G401 (cell line): ENCODE results near the gene EIF4B. TPM values are rescaled to one million over a fixed set of nuclear protein-coding genes. Genes with fewer than 3 reads are reported as not detected.

Source experiments
- DNase-seq: peaks from one replicate; pipeline ENCODE4 v3.0.0-alpha.2; 2015; ENCODE audit warnings: low spot score
- in situ Hi-C: cut with HindIII; loops from 2 replicates; pipeline ENCODE4 v1.10.0; 2016; ENCODE audit warnings: low sequenced_read_pairs, mixed read lengths
- total RNA-seq: library from RNA; depleted of rRNA; stranded (reverse); fragments of >200 nt; shearing (Covaris generic); gene quantifications from 2 replicates; pipeline ENCODE4 v1.2.3, GENCODE V29; 2014

Gene EIF4B
- total RNA-seq, 1 experiment from 2014 or later, result 1,229 TPM

- in situ Hi-C loops, result no loop called here
- DNase-seq, result no peak
These were observed 36.6 kb downstream of the EIF4B start for GRCh38 chr12:53042607-53043454.

GRCh38 chr12:53044052-53044581 is 37.9 kb downstream of the EIF4B start:
- in situ Hi-C loops, result no loop called here
- no peak for DNase-seq

DNA sequence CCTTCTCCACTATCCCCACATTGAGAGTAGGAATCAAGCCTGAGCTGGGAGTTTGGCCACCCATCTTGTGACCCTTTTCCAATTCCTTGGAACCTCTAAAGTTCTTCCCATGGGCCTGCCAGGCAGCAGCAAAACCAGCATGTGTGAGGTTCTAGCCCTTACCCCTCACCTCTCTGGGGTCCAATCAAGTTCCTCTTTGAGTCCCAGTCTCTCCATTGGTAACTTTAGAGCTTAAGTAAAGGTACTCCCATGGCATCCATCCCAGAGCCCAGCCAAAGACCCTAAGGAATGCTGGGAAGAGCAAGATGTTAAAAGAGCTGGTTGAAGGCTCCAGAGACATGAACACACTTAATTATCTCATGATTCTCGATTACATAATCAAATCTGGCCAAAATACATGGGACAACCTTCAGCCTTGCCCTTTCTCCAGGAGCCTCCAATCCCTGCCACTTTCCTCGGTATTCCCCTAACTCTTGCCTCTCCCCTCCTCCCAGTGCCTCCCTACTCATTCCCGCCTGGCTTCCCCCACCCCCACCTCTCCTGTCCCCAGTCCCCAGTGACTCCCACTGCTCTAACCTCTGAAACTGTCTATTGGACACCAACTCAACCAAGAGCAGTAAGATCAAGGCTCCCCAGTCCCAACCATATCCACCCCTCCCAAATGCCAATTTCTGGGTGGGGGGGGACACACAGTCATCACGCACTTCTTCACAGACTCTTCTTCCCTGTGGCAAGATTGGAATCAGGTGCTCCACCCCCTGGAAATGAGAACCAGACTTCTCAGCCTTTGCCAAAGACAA is 38.8 kb downstream of the EIF4B start:
- in situ Hi-C loops, result no loop called here
- DNase-seq, result no peak

- in situ Hi-C loops, result no loop called here
- DNase-seq, result no peak
These were observed 39.4 kb downstream of the EIF4B start for GRCh38 chr12:53045696-53046045.

DNA sequence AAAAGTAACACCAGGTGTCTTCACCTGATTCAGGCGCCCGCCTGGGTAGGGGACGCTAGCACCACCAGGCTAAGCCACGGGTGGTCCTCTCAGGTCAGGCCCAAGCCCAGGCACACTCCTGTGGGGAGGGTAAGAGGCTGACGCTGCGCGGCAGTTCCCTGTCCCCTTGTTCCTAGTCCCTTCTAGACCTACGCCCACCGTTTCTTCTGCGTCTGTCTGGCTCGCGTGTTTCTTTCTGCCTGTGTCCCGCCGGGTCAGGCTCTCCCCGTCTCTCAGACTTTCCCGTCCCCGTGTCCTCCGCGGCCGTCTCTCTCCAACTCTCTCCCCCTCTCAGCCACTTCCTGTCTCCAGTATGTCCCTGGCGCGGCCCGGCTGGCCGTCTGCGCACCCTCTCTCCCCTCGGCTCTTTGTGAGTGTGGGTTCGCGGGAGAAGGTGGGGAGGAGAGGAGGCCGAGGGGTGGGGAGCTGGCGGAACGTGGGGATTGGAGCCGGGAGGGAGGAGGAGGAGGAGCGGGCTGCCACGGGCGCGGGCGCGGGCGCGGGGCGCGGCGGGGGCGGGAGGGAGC is 40.5 kb downstream of the EIF4B start:
- DNase-seq, result peak; percentile 77
- in situ Hi-C loops, result no loop called here

- in situ Hi-C loops, result no loop called here
- DNase-seq, result peak; percentile 51
These were observed 41.2 kb downstream of the EIF4B start for GRCh38 chr12:53047221-53048032.

DNA sequence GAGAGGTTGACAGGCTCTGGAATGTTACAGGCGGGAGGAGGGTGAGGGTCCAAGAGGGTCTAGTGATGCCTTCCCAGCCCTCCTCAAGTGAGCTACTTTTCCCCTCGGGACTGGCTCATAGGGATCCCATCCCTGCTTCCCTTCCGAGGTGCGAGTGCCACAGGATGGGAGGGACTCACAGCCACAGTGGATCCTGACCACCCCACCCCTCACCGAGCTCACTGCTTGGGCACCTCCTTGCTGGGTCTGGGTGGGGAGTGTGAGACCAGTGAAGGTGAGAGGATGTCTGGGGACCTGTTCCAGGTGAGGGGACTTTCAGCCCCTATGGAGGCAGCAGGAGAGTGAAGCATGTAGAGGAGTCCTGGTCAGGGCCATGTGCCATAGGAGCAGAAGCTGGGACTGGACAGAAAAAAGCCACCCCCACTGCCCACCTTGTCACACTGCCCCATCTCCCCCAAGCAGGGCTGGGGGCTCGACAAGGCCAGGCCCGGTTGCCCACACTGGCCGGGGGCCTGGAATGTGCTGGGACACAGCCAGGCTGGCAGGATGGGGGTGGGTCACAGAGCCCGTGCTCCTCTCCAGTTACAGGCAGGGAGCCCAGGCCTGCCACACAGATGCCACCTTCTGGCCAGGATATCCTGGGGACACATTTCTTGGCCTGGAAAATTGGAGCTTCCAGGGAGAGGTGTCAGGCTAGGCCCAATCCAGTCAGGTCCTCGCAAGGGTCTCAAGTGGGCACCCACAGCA is 42.0 kb downstream of the EIF4B start:
- in situ Hi-C loops, result no loop called here
- peak; percentile 92 for DNase-seq

GRCh38 chr12:53048780-53049401 is 42.6 kb downstream of the EIF4B start:
- no peak for DNase-seq
- in situ Hi-C loops, result no loop called here

DNA sequence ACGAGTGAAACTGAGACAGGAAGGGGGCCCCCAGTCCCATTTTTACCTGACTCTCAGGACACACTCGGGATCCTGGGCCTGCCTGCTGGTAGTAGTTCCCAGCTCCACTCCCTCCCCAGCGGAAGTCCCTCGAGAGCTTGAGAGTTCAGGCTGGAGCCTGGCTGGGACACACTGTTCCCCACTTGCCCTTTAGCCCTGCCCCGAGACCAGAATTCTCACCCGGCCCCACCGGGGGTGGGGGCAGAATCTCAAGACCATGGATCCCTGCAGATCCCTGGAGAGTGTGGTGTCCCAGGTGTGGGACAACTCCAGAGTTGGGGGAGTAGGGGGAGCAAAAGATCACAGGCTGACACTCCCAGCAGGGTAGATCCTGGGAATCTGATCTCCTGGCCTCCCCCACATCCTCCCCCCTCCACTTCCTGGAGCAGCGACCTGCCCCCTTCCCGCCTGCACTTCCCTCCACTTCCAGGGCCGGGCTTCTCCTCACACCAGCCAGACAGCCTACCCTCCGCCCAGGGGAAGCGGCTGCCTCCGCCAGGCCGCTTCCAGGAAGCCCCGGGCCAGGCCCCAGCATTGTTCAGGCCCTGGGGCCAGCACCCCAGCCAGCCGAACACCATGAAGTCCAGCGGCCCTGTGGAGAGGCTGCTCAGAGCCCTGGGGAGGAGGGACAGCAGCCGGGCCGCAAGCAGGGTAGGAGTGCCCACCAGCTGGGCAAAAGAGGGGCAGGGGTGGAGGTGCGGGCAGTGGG is 43.5 kb downstream of the EIF4B start, which contains the start of gene TNS2:
Gene TNS2 (plus strand): TSS at position 495 of the 748 bp plus-strand sequence. CDS start 121 bp downstream, at position 616.
- in situ Hi-C loops, result no loop called here

GRCh38 chr12:53050426-53051057 is 44.3 kb downstream of the EIF4B start:
- DNase-seq, result no peak
- in situ Hi-C loops, result no loop called here

More for the DNA sequence above, 43.5 kb downstream of the EIF4B start, which contains the start of gene TNS2:
- DNase-seq, result no peak

DNA sequence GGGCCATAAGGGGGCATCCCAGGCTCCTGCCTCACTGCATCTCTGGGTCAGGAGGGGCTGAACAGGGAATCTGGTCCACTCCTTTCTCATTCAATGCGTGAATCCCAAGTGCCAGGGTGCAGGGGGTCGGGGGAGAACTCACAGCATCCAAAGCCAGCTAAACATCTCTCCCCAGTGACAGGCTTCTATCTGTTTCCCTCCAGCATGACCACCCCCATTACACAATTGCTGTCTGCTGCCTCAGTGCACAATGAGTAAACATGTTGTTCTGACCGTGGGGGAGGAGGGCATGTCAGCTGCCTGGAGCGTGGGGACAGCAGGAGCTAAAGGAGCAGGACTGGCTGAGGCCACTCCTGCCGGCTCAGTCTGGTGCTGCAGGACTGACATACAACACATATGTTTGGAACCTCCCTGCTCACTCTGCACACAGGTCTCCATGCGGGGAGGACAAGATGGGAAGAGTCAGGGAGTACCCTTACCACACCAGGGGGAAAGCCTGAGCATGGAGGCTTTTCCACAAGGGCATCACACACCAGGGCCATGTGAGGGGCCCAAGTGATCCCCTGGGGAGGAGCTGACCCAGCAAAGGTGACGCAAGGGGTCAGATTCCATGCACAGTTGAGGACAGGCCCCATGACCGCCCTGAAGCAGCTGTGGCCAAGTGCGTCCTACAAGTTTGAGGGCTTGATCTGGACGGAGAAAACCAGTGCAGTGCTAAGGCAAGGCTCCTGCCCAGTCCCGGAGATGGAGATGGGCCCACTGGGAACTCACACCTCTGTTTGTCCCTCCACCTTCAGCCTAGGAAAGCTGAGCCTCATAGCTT is 45.0 kb downstream of the EIF4B start:
- DNase-seq, result peak; percentile 59
- in situ Hi-C loops, result no loop called here

GRCh38 chr12:53051881-53052412 is 45.7 kb downstream of the EIF4B start:
- DNase-seq, result no peak
- in situ Hi-C loops, result no loop called here

- in situ Hi-C loops, result no loop called here
- DNase-seq, result peak; percentile 46
These were observed 46.4 kb downstream of the EIF4B start for GRCh38 chr12:53052419-53053217.

DNA sequence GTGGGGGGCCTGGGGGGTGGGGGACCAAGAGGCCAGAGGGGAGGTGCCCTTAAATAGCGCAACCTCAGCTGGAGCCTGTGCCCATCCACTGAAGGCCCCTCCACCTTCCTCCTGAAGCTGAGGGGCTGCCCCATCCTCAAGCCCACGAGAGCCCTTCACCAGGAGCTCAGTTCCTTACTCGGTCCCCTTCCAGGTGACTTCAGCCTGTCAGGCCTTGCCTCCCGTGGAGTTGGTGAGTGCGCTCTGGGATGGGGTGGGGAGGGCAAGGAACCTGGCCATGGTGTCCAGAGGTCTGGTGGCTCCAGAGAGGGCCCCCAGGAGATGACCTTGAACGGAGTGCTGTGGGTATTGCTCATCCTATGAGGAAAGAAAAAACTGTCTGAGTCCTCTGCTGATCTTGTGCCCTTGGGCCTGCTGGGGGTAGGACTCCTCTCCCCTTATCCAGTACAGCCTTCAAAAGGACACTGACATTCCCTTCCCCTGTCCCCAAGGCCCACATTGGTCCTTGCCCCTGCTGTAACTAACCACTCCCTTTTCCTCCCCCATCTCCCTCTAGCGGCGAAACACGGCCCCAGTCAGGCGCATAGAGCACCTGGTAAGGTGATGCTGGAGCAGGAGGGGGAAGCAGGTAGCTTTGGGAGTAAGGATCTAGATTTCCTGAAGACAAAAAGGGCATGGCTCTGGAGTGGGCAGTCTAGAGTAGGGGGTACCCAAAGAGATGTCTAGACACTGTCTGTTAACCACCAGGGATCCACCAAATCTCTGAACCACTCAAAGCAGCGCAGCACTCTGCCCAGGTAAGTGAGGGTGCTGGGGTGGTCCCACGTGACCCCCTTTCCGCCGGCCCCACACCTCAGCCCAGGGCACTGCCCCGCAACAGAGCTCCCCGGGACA is 47.2 kb downstream of the EIF4B start:
- peak; percentile 65 for DNase-seq
- in situ Hi-C loops, result no loop called here
